Ovary (tissue), 3 donors: ENCODE measurements around the gene SLC19A1.

Experiments
- CTCF ChIP-seq, 3 donors: fragments of 450-650 bp in 2 of 3; fragments of 200-600 bp in 1 of 3; IDR thresholded peaks; one replicate each; pipeline versions ENCODE4 v1.5.1 to v1.8.0; 2016 to 2022; ENCODE audit warnings: antibody characterized with exemption in 3 of 3, mild to moderate bottlenecking in 1 of 3
- EP300 ChIP-seq: sonication (generic); formaldehyde crosslinking; IDR thresholded peaks from one replicate; pipeline ENCODE4 v1.6.1; 2017; ENCODE audit warnings: antibody characterized with exemption
- POLR2A ChIP-seq: fragments of 450-650 bp; IDR thresholded peaks from one replicate; pipeline ENCODE4 v1.6.1; 2017; ENCODE audit warnings: antibody characterized with exemption, mild to moderate bottlenecking, moderate library complexity
- donor health status: DM: no; HTN: no; CAD: no.

DNA sequence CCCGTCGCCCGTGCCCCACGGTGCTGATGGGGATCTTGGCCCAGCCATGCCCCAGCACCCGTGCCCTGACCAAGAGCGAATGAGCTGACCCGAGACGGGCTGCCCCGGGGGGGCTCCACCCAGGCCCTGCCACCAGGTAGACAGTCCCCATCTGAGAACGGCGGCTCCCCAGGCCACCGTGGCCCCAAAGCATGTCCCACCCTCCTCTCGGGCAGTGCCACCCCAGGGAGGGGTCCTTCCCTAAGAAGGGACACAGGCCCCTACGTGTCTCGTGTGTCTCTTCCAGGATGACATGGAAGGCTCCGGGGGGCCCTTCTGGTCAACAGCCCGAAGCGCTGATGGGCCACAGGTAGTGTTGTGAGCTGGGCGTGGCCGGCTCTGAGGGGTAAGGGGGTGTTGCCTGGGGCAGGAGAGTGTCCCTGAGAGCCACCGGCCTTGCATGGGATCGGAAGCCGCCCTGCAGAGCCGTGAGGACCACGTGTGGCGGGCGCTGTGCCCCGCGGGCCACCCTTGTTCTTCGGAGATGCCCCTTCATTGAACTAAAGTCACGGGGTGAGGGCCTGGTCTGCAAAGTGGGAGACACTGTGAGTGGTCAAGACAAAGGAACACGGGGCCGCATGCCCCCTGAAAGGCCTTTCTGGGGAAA is 55.0 kb downstream of the SLC19A1 start:
- TF ChIP-seq EP300 = no peak
- no peak for TF ChIP-seq POLR2A
- TF ChIP-seq CTCF (IDR thresholded peaks at IDR 0.05) = no peak
